CD4-positive, alpha-beta T cell treated with Interleukin-4 for 1 hour (primary cell): ENCODE data around the gene RBM33.
A peak's percentile ranks its signal among the peaks of the same experiment; 100 is the strongest.

ENCODE experiments used
- DNase-seq, 2 donors: peaks; one replicate each; pipeline ENCODE4 v3.0.0-alpha.2; 2020 to 2022

The RBM33 gene

GRCh38 chr7:155729847-155730246 is 85.4 kb downstream of the RBM33 start:
- DNase-seq, result no peak

- DNase-seq, result no peak
Observed at GRCh38 chr7:155731380-155731779, 86.9 kb downstream of the RBM33 start.

GRCh38 chr7:155731871-155732270 is 87.4 kb downstream of the RBM33 start:
- DNase-seq, result no peak

- no peak for DNase-seq
Observed at GRCh38 chr7:155732286-155732685, 87.8 kb downstream of the RBM33 start.

GRCh38 chr7:155733582-155734444 is 89.4 kb downstream of the RBM33 start:
- DNase-seq, result no peak

GRCh38 chr7:155734445-155734809 is 90.0 kb downstream of the RBM33 start:
- no peak for DNase-seq

GRCh38 chr7:155735442-155736115 is 91.1 kb downstream of the RBM33 start:
- DNase-seq, result no peak

GRCh38 chr7:155737590-155737989 is 93.1 kb downstream of the RBM33 start:
- DNase-seq, result no peak

- DNase-seq, result no peak
Observed at GRCh38 chr7:155738104-155738503, 93.6 kb downstream of the RBM33 start.

- DNase-seq, result peak; percentile 65 to 70
Observed at GRCh38 chr7:155738652-155739537, 94.4 kb downstream of the RBM33 start.

- DNase-seq, result peak in 1 of 2 donors; percentile 24
Observed at GRCh38 chr7:155739538-155740143, 95.2 kb downstream of the RBM33 start.

GRCh38 chr7:155741082-155741481 is 96.6 kb downstream of the RBM33 start:
- DNase-seq, result no peak

GRCh38 chr7:155741805-155742204 is 97.3 kb downstream of the RBM33 start:
- DNase-seq, result peak; percentile 14 to 45

- DNase-seq, result no peak
Observed at GRCh38 chr7:155743177-155743576, 98.7 kb downstream of the RBM33 start.

- no peak for DNase-seq
Observed at GRCh38 chr7:155744971-155745683, 100.7 kb downstream of the RBM33 start.

GRCh38 chr7:155745737-155746136 is 101.3 kb downstream of the RBM33 start:
- no peak for DNase-seq

GRCh38 chr7:155746188-155746587 is 101.7 kb downstream of the RBM33 start:
- no peak for DNase-seq

- no peak for DNase-seq
Observed at GRCh38 chr7:155747209-155747608, 102.7 kb downstream of the RBM33 start.

- DNase-seq, result no peak
Observed at GRCh38 chr7:155749578-155749977, 105.1 kb downstream of the RBM33 start.

GRCh38 chr7:155750255-155751125 is 106.0 kb downstream of the RBM33 start:
- no peak for DNase-seq

- DNase-seq, result no peak
Observed at GRCh38 chr7:155751409-155751808, 106.9 kb downstream of the RBM33 start.
